A673 (cell line): ENCODE measurements around the gene RNF25. TPM values are rescaled to one million over a fixed set of nuclear protein-coding genes. Genes with fewer than 3 reads are reported as not detected.

ENCODE experiments used
- BruUV-seq: library from RNA; stranded (reverse); fragments of 400-500 nt; replicated peaks from 2 replicates; lab custom pipeline; 2021; lab: Mats Ljungman, UMichigan
- CTCF ChIA-PET: fragments of 300-600 bp; sonication (Branson Sonifier 250); formaldehyde crosslinking; loops from one replicate; lab custom pipeline; 2022; ENCODE audit warnings: antibody characterized with exemption; lab: Charles Lee
- POLR2A ChIA-PET: fragments of 300-600 bp; sonication (Branson Sonifier 250); formaldehyde crosslinking; loops from one replicate; lab custom pipeline; 2022; ENCODE audit warnings: antibody characterized with exemption; ENCODE audit not compliant: low non-redundant PET; lab: Charles Lee
- DNase-seq: peaks from one replicate; pipeline ENCODE4 v3.0.0-alpha.2; 2015; ENCODE audit warnings: low spot score
- H3K27ac ChIP-seq: fragments of 200-600 bp; sonication (generic); 2 replicates; pipeline ENCODE4 v1.5.1; 2016; ENCODE audit warnings: mixed run types, low read depth, mild to moderate bottlenecking, mixed read lengths, antibody characterized with exemption, low read length; ENCODE audit not compliant: poor library complexity, severe bottlenecking
- H3K27me3 ChIP-seq: fragments of 200-600 bp; sonication (generic); replicated peaks from 2 replicates; pipeline ENCODE4 v1.6.1; 2017; ENCODE audit warnings: mixed run types, low read depth, mild to moderate bottlenecking, mixed read lengths, antibody characterized with exemption, low read length; ENCODE audit not compliant: insufficient read depth, poor library complexity
- H3K36me3 ChIP-seq: fragments of 200-600 bp; sonication (generic); 2 replicates; pipeline ENCODE4 v1.6.1; 2016; ENCODE audit warnings: mixed run types, mild to moderate bottlenecking, mixed read lengths, antibody characterized with exemption, low read length; ENCODE audit not compliant: insufficient read depth, poor library complexity, severe bottlenecking
- H3K4me1 ChIP-seq: fragments of 200-600 bp; sonication (generic); 2 replicates; pipeline ENCODE4 v1.6.1; 2017; ENCODE audit warnings: mixed run types, mild to moderate bottlenecking, mixed read lengths, antibody characterized with exemption, low read length; ENCODE audit not compliant: insufficient read depth, poor library complexity, severe bottlenecking
- H3K4me3 ChIP-seq: fragments of 200-600 bp; sonication (generic); 2 replicates; pipeline ENCODE4 v1.5.1; 2016; ENCODE audit warnings: low read depth, mixed run types, mild to moderate bottlenecking, mixed read lengths, low read length; ENCODE audit not compliant: poor library complexity, severe bottlenecking
- H3K9me3 ChIP-seq: fragments of 200-600 bp; sonication (generic); 2 replicates; pipeline ENCODE4 v1.6.1; 2016; ENCODE audit warnings: mixed run types, low read depth, mild to moderate bottlenecking, mixed read lengths, antibody characterized with exemption, low read length; ENCODE audit not compliant: poor library complexity, severe bottlenecking
- EZH2 ChIP-seq: fragments of 200-600 bp; sonication (generic); IDR thresholded peaks from 2 replicates; pipeline ENCODE4 v1.6.1; 2017; ENCODE audit warnings: borderline replicate concordance, low read depth, mild to moderate bottlenecking, mixed read lengths, antibody characterized with exemption, low read length; ENCODE audit not compliant: poor library complexity, severe bottlenecking
- intact Hi-C: fragments of 100-400 bp; cut with micrococcal nuclease; formaldehyde crosslinking; loops from one replicate; pipeline ENCODE4 v1.10.0; 2022; ENCODE audit not compliant: unreplicated experiment
- total RNA-seq: library from RNA; stranded (reverse); gene quantifications from 2 replicates; pipeline ENCODE4 v1.2.3, GENCODE V29; 2021
- TF ChIP-seq, protein P1 (sequence below): fragments of 300-800, 200-600 bp; sonication (generic); conservative IDR thresholded peaks from 2 replicates; pipeline ENCODE4 v1.5.1; 2017; ENCODE audit warnings: low read depth, mild to moderate bottlenecking, antibody characterized with exemption, low read length, moderate library complexity, mixed read lengths

Gene RNF25
- total RNA-seq, 1 experiment from 2014 or later = 39.4 TPM

GRCh38 chr2:218618102-218618860 lies 53.5 kb downstream of the RNF25 start:
- H3K36me3 ChIP-seq = no peaks in the 10 kb centered on the region
- ChIA-PET POLR2A (no interaction called here), CTCF (no interaction called here)
- H3K4me3 ChIP-seq = no peak overlapping the region
- intact Hi-C loops = no loop called here
- H3K9me3 ChIP-seq = no peaks in the 10 kb centered on the region
- peak; percentile 45 for DNase-seq
- BruUV-seq = no TSS peak
- no peak overlapping the region for H3K27ac ChIP-seq
- TF ChIP-seq, protein P1, sequence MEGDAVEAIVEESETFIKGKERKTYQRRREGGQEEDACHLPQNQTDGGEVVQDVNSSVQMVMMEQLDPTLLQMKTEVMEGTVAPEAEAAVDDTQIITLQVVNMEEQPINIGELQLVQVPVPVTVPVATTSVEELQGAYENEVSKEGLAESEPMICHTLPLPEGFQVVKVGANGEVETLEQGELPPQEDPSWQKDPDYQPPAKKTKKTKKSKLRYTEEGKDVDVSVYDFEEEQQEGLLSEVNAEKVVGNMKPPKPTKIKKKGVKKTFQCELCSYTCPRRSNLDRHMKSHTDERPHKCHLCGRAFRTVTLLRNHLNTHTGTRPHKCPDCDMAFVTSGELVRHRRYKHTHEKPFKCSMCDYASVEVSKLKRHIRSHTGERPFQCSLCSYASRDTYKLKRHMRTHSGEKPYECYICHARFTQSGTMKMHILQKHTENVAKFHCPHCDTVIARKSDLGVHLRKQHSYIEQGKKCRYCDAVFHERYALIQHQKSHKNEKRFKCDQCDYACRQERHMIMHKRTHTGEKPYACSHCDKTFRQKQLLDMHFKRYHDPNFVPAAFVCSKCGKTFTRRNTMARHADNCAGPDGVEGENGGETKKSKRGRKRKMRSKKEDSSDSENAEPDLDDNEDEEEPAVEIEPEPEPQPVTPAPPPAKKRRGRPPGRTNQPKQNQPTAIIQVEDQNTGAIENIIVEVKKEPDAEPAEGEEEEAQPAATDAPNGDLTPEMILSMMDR = 0 out of 2 replicates have a peak, but pooled peaks have one; percentile 33
- no peak for TF ChIP-seq EZH2
- H3K4me1 ChIP-seq = peaks cover 9% of the 10 kb centered on the region
- no peaks in the 10 kb centered on the region for H3K27me3 ChIP-seq

- ChIA-PET CTCF (no interaction called here), POLR2A (no interaction called here)
- H3K27me3 ChIP-seq = no peaks in the 10 kb centered on the region
- no peaks in the 10 kb centered on the region for H3K9me3 ChIP-seq
- intact Hi-C loops = no loop called here
- no peaks in the 10 kb centered on the region for H3K36me3 ChIP-seq
- no peak for TF ChIP-seq EZH2
- TF ChIP-seq, protein P1 = no peak
- BruUV-seq = no TSS peak
- no peak overlapping the region for H3K27ac ChIP-seq
- H3K4me1 ChIP-seq = no peaks in the 10 kb centered on the region
- no peak overlapping the region for H3K4me3 ChIP-seq
- no peak for DNase-seq
These were observed 55.9 kb downstream of the RNF25 start for GRCh38 chr2:218615868-218616315.

Other genes starting within 250 kb of the RNF25 start
- 31.0 and 33.2 TPM in 2 replicates for gene USP37, start 103.7 kb downstream of the RNF25 start, total RNA-seq
- gene CNOT9, start 103.2 kb downstream of the RNF25 start, total RNA-seq = 89.5 and 92.3 TPM in 2 replicates
- gene PLCD4, start 64.1 kb downstream of the RNF25 start, total RNA-seq = 0.24 and 0.39 TPM in 2 replicates
- gene ZNF142, start 12.4 kb downstream of the RNF25 start, total RNA-seq = 53.3 and 65.3 TPM in 2 replicates
- 70.6 and 74.1 TPM in 2 replicates for gene BCS1L, start 12.3 kb downstream of the RNF25 start, total RNA-seq
- gene STK36, start 84 bp upstream of the RNF25 start, total RNA-seq = 69.3 and 73.3 TPM in 2 replicates
- 91.8 and 100 TPM in 2 replicates for gene TTLL4, start 38.8 kb upstream of the RNF25 start, total RNA-seq
- 1.2 TPM in 2 replicates for gene CYP27A1, start 110.1 kb upstream of the RNF25 start, total RNA-seq
- gene PRKAG3, start 159.8 kb upstream of the RNF25 start, total RNA-seq = not detected in 2 replicates
- not detected in 2 replicates for gene WNT6, start 187.8 kb upstream of the RNF25 start, total RNA-seq
- 0.47 and 0.81 TPM in 2 replicates for gene WNT10A, start 208.8 kb upstream of the RNF25 start, total RNA-seq